Measurements from ENCODE around the gene OR2W1. TPM values are rescaled to one million over a fixed set of nuclear protein-coding genes. Genes with fewer than 3 reads are reported as not detected.
A peak's percentile ranks its signal among the peaks of the same experiment; 100 is the strongest.

The OR2W1 gene
- polyA plus RNA-seq, 2 donors, result not detected

DNA sequence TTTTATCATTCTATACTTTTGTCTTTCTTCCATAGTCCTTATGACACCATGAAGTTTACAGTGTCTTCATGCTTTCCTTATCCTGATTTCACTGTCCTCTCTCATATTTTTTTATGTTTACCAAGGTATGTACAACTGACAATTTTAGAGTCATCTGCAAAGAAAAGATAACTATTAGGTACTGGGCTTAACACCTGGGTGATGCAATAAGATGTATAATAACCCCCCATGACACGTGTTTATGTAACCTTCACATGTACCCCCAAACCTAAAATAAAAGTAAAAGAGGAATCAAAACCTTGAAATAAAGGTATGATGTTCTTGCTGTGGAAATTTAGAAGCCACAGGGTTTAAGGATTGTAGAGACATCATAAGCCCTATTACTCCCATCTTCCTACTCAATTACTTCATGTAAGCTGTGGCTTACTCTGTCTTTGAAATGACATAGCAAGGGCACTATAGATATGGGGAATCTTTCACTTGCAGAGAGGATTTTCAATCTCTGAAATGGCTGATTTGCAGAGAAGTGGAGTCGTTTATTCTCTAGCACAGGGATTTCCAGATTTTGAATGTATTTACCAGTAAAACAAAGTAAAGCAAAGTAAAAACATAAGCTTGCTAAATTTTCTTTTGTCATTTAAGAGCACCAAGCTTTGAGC lies 18.9 kb downstream of the OR2W1 start:
- H3K9me3 ChIP-seq (ENCODE audit: control insufficient read depth in 2 of 2, insufficient read depth in 1 of 2, low read depth in 1 of 2, low read length in 1 of 2), result no peaks in the 10 kb centered on the region
- H3K27ac ChIP-seq (ENCODE audit: low read depth in 2 of 2, low read length in 1 of 2), result no peak overlapping the region
- no peaks in the 10 kb centered on the region for H3K4me1 ChIP-seq (ENCODE audit: control insufficient read depth in 2 of 2, insufficient read depth in 2 of 2, low read length in 1 of 2)
- no peaks in the 10 kb centered on the region for H3K36me3 ChIP-seq (ENCODE audit: control insufficient read depth in 2 of 2, insufficient read depth in 2 of 2, low read length in 1 of 2)
- 27 to 41% methylated on average over 2 of the region's 2 CpGs for WGBS, 2 donors
- H3K27me3 ChIP-seq (ENCODE audit: control insufficient read depth in 1 of 2, insufficient read depth in 2 of 2, low read length in 2 of 2), result peaks cover 0 to 5% of the 10 kb centered on the region in 2 donors
- no peak overlapping the region for H3K4me3 ChIP-seq (ENCODE audit: low read depth in 1 of 2, low read length in 2 of 2)

DNA sequence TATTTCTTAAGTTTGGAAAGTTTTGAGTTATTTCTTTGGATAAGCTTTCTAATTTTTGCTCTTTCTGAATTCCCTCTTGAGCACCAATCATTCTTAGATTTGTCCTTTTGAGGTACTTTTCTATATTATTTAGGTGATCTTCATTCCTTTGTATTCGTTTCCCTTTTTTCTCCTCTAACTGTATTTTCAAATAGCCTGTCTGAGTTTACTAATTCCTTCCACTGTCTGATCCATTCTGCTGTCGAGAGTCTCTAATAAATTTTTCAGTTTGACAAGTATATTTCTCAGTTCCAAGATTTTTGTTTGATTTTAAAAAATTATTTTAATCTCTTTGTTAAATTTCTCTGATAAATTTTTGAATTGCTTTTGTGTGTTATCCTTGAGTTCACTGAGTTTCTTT lies 23.5 kb downstream of the OR2W1 start:
- WGBS, 2 donors, result 73 to 80% methylated on average over 2 of the region's 2 CpGs
- H3K36me3 ChIP-seq (ENCODE audit: control insufficient read depth in 2 of 2, insufficient read depth in 2 of 2, low read length in 1 of 2), result no peaks in the 10 kb centered on the region
- H3K27me3 ChIP-seq (ENCODE audit: control insufficient read depth in 1 of 2, insufficient read depth in 2 of 2, low read length in 2 of 2), result peaks cover 0 to 5% of the 10 kb centered on the region in 2 donors
- no peak overlapping the region for H3K27ac ChIP-seq (ENCODE audit: low read depth in 2 of 2, low read length in 1 of 2)
- H3K4me1 ChIP-seq (ENCODE audit: control insufficient read depth in 2 of 2, insufficient read depth in 2 of 2, low read length in 1 of 2), result no peaks in the 10 kb centered on the region
- no peaks in the 10 kb centered on the region for H3K9me3 ChIP-seq (ENCODE audit: control insufficient read depth in 2 of 2, insufficient read depth in 1 of 2, low read depth in 1 of 2, low read length in 1 of 2)
- H3K4me3 ChIP-seq (ENCODE audit: low read depth in 1 of 2, low read length in 2 of 2), result no peak overlapping the region

GRCh38 chr6:29019629-29020028 lies 25.3 kb downstream of the OR2W1 start:
- Histone ChIP-seq H3K27me3 (ENCODE audit: control insufficient read depth in 1 of 2, insufficient read depth in 2 of 2, low read length in 2 of 2) (peaks cover 0 to 5% of the 10 kb centered on the region in 2 donors), H3K4me3 (ENCODE audit: low read depth in 1 of 2, low read length in 2 of 2) (no peak overlapping the region), H3K27ac (ENCODE audit: low read depth in 2 of 2, low read length in 1 of 2) (no peak overlapping the region), H3K36me3 (ENCODE audit: control insufficient read depth in 2 of 2, insufficient read depth in 2 of 2, low read length in 1 of 2) (no peaks in the 10 kb centered on the region), H3K4me1 (ENCODE audit: control insufficient read depth in 2 of 2, insufficient read depth in 2 of 2, low read length in 1 of 2) (no peaks in the 10 kb centered on the region), H3K9me3 (ENCODE audit: control insufficient read depth in 2 of 2, insufficient read depth in 1 of 2, low read depth in 1 of 2, low read length in 1 of 2) (peaks cover 0 to 3% of the 10 kb centered on the region in 2 donors)
- WGBS, 2 donors, result 57 to 65% methylated on average over 2 of the region's 2 CpGs

DNA sequence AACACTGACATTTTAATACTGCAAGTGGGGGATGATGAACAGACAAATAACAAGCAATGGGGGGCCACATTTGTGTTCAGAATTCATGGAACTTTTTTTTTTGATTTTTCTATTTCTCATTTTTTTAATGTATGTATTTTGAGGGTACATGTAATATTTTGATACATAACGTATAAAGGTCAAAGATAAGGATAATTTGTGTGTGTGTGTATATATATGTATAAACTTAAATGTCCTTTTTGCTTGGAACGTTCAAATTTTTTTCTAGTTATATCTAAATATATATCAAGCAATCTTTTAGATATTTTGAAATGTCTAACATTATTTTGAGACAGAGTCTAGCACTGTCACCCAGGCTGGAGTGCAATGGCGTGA lies 27.6 kb downstream of the OR2W1 start:
- H3K27ac ChIP-seq (ENCODE audit: low read depth in 2 of 2, low read length in 1 of 2), result no peak overlapping the region
- no peaks in the 10 kb centered on the region for H3K36me3 ChIP-seq (ENCODE audit: control insufficient read depth in 2 of 2, insufficient read depth in 2 of 2, low read length in 1 of 2)
- peaks cover 0 to 4% of the 10 kb centered on the region in 2 donors for H3K27me3 ChIP-seq (ENCODE audit: control insufficient read depth in 1 of 2, insufficient read depth in 2 of 2, low read length in 2 of 2)
- no peaks in the 10 kb centered on the region for H3K4me1 ChIP-seq (ENCODE audit: control insufficient read depth in 2 of 2, insufficient read depth in 2 of 2, low read length in 1 of 2)
- no peak overlapping the region for H3K4me3 ChIP-seq (ENCODE audit: low read depth in 1 of 2, low read length in 2 of 2)
- 35 to 38% methylated on average over 3 of the region's 3 CpGs for WGBS, 2 donors
- peaks cover 0 to 4% of the 10 kb centered on the region in 2 donors for H3K9me3 ChIP-seq (ENCODE audit: control insufficient read depth in 2 of 2, insufficient read depth in 1 of 2, low read depth in 1 of 2, low read length in 1 of 2)

DNA sequence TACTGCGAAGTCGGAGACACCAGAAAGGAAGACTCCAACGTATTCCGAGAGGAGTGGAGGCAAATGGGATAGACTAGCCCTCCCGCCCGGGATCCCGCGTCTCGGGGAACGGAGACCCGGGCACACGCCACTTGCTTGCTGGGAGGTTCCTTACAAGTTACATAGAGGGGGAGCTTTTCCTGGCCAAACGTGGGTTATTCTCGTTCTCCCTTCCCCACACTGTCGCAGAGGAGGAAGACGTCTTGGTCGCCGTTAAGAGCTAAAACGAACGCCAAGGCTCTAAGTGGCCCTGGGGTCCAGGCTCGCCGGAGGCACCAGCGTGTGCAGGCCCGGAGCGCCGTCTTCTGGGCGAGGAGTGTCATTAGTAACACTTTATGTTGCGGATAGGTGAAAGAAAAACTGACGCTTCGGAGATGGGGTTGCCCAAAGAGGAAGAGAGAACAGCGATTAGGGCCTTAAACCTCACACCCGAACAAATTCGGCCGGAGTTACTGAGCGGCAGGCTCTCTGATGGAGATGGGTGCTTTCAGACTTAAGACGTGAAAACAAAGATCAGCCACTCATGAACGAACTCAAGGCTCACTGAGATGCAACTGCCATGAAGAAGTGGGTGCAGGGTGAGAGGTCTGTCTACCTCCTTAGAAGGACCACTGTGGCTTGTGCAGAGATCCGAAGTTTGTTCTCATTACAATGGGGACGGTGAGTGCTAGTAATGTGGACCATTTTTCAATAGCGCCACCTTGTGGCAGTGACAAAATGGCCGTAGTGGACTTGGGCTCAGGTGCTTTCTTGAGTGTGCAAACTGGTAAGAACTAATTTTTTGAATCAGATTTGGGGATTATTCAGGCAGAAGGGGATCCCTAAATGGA lies 28.2 kb downstream of the OR2W1 start:
- H3K27ac ChIP-seq (ENCODE audit: low read depth in 2 of 2, low read length in 1 of 2), result peak overlapping the region in 1 of 2 donors; percentile 19
- peaks cover 0 to 4% of the 10 kb centered on the region in 2 donors for H3K9me3 ChIP-seq (ENCODE audit: control insufficient read depth in 2 of 2, insufficient read depth in 1 of 2, low read depth in 1 of 2, low read length in 1 of 2)
- H3K27me3 ChIP-seq (ENCODE audit: control insufficient read depth in 1 of 2, insufficient read depth in 2 of 2, low read length in 2 of 2), result no peaks in the 10 kb centered on the region
- 0 to 1% methylated on average over 41 of the region's 41 CpGs for WGBS, 2 donors
- H3K4me3 ChIP-seq (ENCODE audit: low read depth in 1 of 2, low read length in 2 of 2), result peak overlapping the region; percentile 45 to 64
- no peaks in the 10 kb centered on the region for H3K36me3 ChIP-seq (ENCODE audit: control insufficient read depth in 2 of 2, insufficient read depth in 2 of 2, low read length in 1 of 2)
- H3K4me1 ChIP-seq (ENCODE audit: control insufficient read depth in 2 of 2, insufficient read depth in 2 of 2, low read length in 1 of 2), result no peaks in the 10 kb centered on the region

DNA sequence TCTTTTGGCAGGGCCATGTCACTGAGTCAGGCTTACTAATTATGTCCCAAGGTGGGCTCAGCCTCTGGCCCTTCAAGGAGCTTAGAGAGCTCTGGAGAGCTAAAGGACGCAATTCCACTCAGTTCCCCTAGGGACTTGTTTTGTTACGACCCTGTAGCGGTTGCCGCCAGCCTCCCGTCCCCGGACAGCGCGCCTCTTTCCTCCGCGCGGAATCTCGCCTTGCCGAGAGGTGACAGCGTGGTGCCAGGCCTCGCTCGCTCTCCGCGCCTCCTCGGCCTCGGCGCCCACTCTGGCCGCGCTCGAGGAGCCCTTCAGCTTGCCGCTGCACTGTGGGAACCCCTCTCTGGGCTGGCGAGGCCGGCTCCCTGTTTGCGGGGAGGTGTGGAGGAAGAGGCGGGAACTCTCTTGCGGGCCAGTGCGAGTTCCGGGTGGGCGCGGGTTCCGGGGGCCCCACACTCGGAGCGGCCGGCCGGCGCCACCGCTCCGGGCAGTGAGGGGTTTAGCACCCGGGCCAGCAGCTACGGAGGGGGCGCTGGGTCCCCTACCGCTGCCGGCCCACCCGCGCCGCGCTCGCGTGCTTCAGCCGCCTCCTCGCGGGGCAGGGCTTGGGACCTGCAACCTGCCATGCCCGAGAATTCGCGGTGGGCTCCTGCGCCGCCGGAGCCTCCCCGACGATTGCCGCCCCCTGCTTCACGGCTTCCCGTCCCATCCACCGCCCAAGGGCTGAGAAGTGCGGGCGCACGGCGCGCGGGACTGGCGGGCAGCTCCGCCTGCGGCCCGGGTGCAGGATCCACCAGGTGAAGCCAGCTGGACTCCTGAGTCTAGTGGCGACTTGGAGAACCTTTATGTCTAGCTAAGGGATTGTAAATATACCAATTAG lies 30.0 kb downstream of the OR2W1 start:
- H3K27me3 ChIP-seq (ENCODE audit: control insufficient read depth in 1 of 2, insufficient read depth in 2 of 2, low read length in 2 of 2), result peaks cover 0 to 2% of the 10 kb centered on the region in 2 donors
- H3K27ac ChIP-seq (ENCODE audit: low read depth in 2 of 2, low read length in 1 of 2), result no peak overlapping the region
- peak overlapping the region; percentile 4 to 18 for H3K4me3 ChIP-seq (ENCODE audit: low read depth in 1 of 2, low read length in 2 of 2)
- peaks cover 0 to 2% of the 10 kb centered on the region in 2 donors for H3K4me1 ChIP-seq (ENCODE audit: control insufficient read depth in 2 of 2, insufficient read depth in 2 of 2, low read length in 1 of 2)
- no peaks in the 10 kb centered on the region for H3K36me3 ChIP-seq (ENCODE audit: control insufficient read depth in 2 of 2, insufficient read depth in 2 of 2, low read length in 1 of 2)
- H3K9me3 ChIP-seq (ENCODE audit: control insufficient read depth in 2 of 2, insufficient read depth in 1 of 2, low read depth in 1 of 2, low read length in 1 of 2), result peaks cover 0 to 4% of the 10 kb centered on the region in 2 donors
- WGBS, 2 donors, result 58% methylated on average over 66 to 79 of the region's 79 CpGs

GRCh38 chr6:29011276-29011734 lies 33.7 kb downstream of the OR2W1 start:
- H3K4me1 ChIP-seq (ENCODE audit: control insufficient read depth in 2 of 2, insufficient read depth in 2 of 2, low read length in 1 of 2), result peaks cover 0 to 2% of the 10 kb centered on the region in 2 donors
- H3K9me3 ChIP-seq (ENCODE audit: control insufficient read depth in 2 of 2, insufficient read depth in 1 of 2, low read depth in 1 of 2, low read length in 1 of 2), result peaks cover 0 to 4% of the 10 kb centered on the region in 2 donors
- peak overlapping the region in 1 of 2 donors; percentile 26 for H3K27ac ChIP-seq (ENCODE audit: low read depth in 2 of 2, low read length in 1 of 2)
- peaks cover 0 to 2% of the 10 kb centered on the region in 2 donors for H3K27me3 ChIP-seq (ENCODE audit: control insufficient read depth in 1 of 2, insufficient read depth in 2 of 2, low read length in 2 of 2)
- no peaks in the 10 kb centered on the region for H3K36me3 ChIP-seq (ENCODE audit: control insufficient read depth in 2 of 2, insufficient read depth in 2 of 2, low read length in 1 of 2)
- H3K4me3 ChIP-seq (ENCODE audit: low read depth in 1 of 2, low read length in 2 of 2), result peak overlapping the region; percentile 50 to 51
- 1% methylated on average over 29 to 30 of the region's 30 CpGs for WGBS, 2 donors

- Histone ChIP-seq H3K27me3 (ENCODE audit: control insufficient read depth in 1 of 2, insufficient read depth in 2 of 2, low read length in 2 of 2) (peaks cover 0 to 2% of the 10 kb centered on the region in 2 donors), H3K27ac (ENCODE audit: low read depth in 2 of 2, low read length in 1 of 2) (no peak overlapping the region), H3K4me1 (ENCODE audit: control insufficient read depth in 2 of 2, insufficient read depth in 2 of 2, low read length in 1 of 2) (peaks cover 0 to 2% of the 10 kb centered on the region in 2 donors), H3K36me3 (ENCODE audit: control insufficient read depth in 2 of 2, insufficient read depth in 2 of 2, low read length in 1 of 2) (no peaks in the 10 kb centered on the region), H3K9me3 (ENCODE audit: control insufficient read depth in 2 of 2, insufficient read depth in 1 of 2, low read depth in 1 of 2, low read length in 1 of 2) (no peaks in the 10 kb centered on the region), H3K4me3 (ENCODE audit: low read depth in 1 of 2, low read length in 2 of 2) (no peak overlapping the region)
- WGBS, 2 donors, result 69 to 95% methylated on average over 1 of the region's 1 CpG
These were observed 35.6 kb downstream of the OR2W1 start for GRCh38 chr6:29009358-29009757.

- no peaks in the 10 kb centered on the region for H3K9me3 ChIP-seq (ENCODE audit: control insufficient read depth in 2 of 2, insufficient read depth in 1 of 2, low read depth in 1 of 2, low read length in 1 of 2)
- H3K27me3 ChIP-seq (ENCODE audit: control insufficient read depth in 1 of 2, insufficient read depth in 2 of 2, low read length in 2 of 2), result peaks cover 0 to 2% of the 10 kb centered on the region in 2 donors
- H3K36me3 ChIP-seq (ENCODE audit: control insufficient read depth in 2 of 2, insufficient read depth in 2 of 2, low read length in 1 of 2), result no peaks in the 10 kb centered on the region
- H3K4me3 ChIP-seq (ENCODE audit: low read depth in 1 of 2, low read length in 2 of 2), result no peak overlapping the region
- no peak overlapping the region for H3K27ac ChIP-seq (ENCODE audit: low read depth in 2 of 2, low read length in 1 of 2)
- peaks cover 0 to 2% of the 10 kb centered on the region in 2 donors for H3K4me1 ChIP-seq (ENCODE audit: control insufficient read depth in 2 of 2, insufficient read depth in 2 of 2, low read length in 1 of 2)
- 82 to 87% methylated on average over 2 of the region's 2 CpGs for WGBS, 2 donors
These were observed 36.9 kb downstream of the OR2W1 start for GRCh38 chr6:29008089-29008488.
